Raji (cell line): ENCODE data around the gene LONP1.

ENCODE experiments used
- POLR2A ChIP-seq: IDR thresholded peaks from 2 replicates; pipeline ENCODE4 v1.6.1; 2011; ENCODE audit warnings: low read depth, low read length, control low read depth; ENCODE audit not compliant: insufficient read depth

LONP1 gene

GRCh38 chr19:5651361-5651760 lies 68.6 kb downstream of the LONP1 start:
- TF ChIP-seq POLR2A = no peak

- no peak for TF ChIP-seq POLR2A
Observed at GRCh38 chr19:5648464-5648863, 71.5 kb downstream of the LONP1 start.

- no peak for TF ChIP-seq POLR2A
Observed at GRCh38 chr19:5646703-5647102, 73.2 kb downstream of the LONP1 start.

GRCh38 chr19:5645409-5645808 lies 74.5 kb downstream of the LONP1 start:
- TF ChIP-seq POLR2A = no peak

- no peak for TF ChIP-seq POLR2A
Observed at GRCh38 chr19:5644037-5644436, 75.9 kb downstream of the LONP1 start.

GRCh38 chr19:5643060-5643459 lies 76.9 kb downstream of the LONP1 start:
- no peak for TF ChIP-seq POLR2A

GRCh38 chr19:5642204-5642603 lies 77.7 kb downstream of the LONP1 start:
- TF ChIP-seq POLR2A = no peak
